GM18505 (cell line): Measurements from ENCODE around the gene ZSWIM1.
A peak's percentile ranks its signal among the peaks of the same experiment; 100 is the strongest.
"Not testable (repeated sequence)": the region's sequence is repeated elsewhere in the genome, so short reads cannot be mapped to it uniquely, and the experiment has no call there.

Source experiments
- ATAC-seq: cut with Tn5 transposase; IDR thresholded peaks from one replicate; pipeline ENCODE4 v1.9.1; 2021; ENCODE audit not compliant: unreplicated experiment
- POLR2A ChIP-seq: IDR thresholded peaks from 4 replicates; pipeline ENCODE4 v1.6.1; 2011; ENCODE audit warnings: borderline replicate concordance; ENCODE audit not compliant: insufficient read depth, insufficient read length; ENCODE audit errors: extremely low read depth

The ZSWIM1 gene

GRCh38 chr20:45897692-45898091 lies 16.7 kb downstream of the ZSWIM1 start:
- ATAC-seq: no peak
- no peak for TF ChIP-seq POLR2A

GRCh38 chr20:45898285-45898684 lies 17.3 kb downstream of the ZSWIM1 start:
- no peak for TF ChIP-seq POLR2A
- no peak for ATAC-seq

GRCh38 chr20:45899046-45899835 lies 18.2 kb downstream of the ZSWIM1 start:
- no peak for TF ChIP-seq POLR2A
- no peak for ATAC-seq

GRCh38 chr20:45901332-45901731 lies 20.3 kb downstream of the ZSWIM1 start:
- ATAC-seq: not testable (repeated sequence)

GRCh38 chr20:45902199-45902701 lies 21.2 kb downstream of the ZSWIM1 start:
- no peak for ATAC-seq
- no peak for TF ChIP-seq POLR2A

GRCh38 chr20:45904583-45905504 lies 23.8 kb downstream of the ZSWIM1 start:
- no peak for ATAC-seq
- no peak for TF ChIP-seq POLR2A

GRCh38 chr20:45905505-45906079 lies 24.6 kb downstream of the ZSWIM1 start:
- TF ChIP-seq POLR2A: no peak
- ATAC-seq: no peak

- ATAC-seq: no peak
- no peak for TF ChIP-seq POLR2A
Measured at GRCh38 chr20:45907219-45907948, 26.4 kb downstream of the ZSWIM1 start.

GRCh38 chr20:45908084-45908483 lies 27.1 kb downstream of the ZSWIM1 start:
- TF ChIP-seq POLR2A: no peak
- no peak for ATAC-seq

- ATAC-seq: no peak
- TF ChIP-seq POLR2A: no peak
Measured at GRCh38 chr20:45909336-45909808, 28.3 kb downstream of the ZSWIM1 start.

- ATAC-seq: no peak
- no peak for TF ChIP-seq POLR2A
Measured at GRCh38 chr20:45909817-45910669, 29.0 kb downstream of the ZSWIM1 start.

GRCh38 chr20:45910670-45911485 lies 29.9 kb downstream of the ZSWIM1 start:
- ATAC-seq: peak; percentile 89
- peak; percentile 60 for TF ChIP-seq POLR2A
